GM18499 (cell line): Measurements from ENCODE around the gene GNAT1.
"Not testable (repeated sequence)": the region's sequence is repeated elsewhere in the genome, so short reads cannot be mapped to it uniquely, and the experiment has no call there.

Experiments
- ATAC-seq: cut with Tn5 transposase; IDR thresholded peaks from one replicate; pipeline ENCODE4 v1.9.1; 2021; ENCODE audit warnings: moderate number of reproducible peaks; ENCODE audit not compliant: insufficient read depth, unreplicated experiment

Gene GNAT1

DNA sequence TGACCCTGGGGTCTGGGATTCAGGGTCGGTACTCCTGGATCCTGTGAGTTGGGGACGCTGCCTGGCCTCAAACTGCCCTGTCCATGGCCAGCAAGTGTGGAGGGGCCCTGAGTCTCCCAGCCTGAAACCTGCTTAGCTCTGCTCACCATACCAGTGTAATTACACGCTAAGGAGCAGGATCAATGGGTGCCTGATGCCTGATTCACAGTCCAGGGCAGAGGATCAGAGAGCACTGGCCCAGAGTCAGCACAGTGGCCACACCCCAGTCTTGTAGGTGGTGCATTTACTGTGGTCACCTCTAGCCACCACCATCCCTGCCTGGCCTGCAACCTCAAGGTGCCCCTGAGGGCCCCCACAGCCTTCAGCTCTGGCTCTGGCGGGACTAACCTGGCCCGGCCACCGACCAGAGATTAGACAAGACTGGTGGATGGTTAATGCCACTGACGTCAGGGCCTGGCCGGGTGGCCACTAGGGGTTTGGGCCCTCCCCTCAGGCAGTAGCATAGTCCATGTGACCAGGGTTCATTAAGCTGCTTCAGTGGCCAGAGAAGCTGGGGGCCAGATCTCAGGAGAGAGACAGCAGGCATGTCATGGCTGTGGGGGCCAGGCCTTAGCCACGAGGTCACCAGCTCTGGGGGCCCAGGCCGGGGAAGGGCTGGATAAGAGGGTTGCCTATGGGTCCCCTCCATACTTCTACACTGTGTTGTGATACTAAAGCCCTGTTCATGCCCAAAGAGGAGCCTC is 10.3 kb downstream of the GNAT1 start:
- no peak for ATAC-seq

DNA sequence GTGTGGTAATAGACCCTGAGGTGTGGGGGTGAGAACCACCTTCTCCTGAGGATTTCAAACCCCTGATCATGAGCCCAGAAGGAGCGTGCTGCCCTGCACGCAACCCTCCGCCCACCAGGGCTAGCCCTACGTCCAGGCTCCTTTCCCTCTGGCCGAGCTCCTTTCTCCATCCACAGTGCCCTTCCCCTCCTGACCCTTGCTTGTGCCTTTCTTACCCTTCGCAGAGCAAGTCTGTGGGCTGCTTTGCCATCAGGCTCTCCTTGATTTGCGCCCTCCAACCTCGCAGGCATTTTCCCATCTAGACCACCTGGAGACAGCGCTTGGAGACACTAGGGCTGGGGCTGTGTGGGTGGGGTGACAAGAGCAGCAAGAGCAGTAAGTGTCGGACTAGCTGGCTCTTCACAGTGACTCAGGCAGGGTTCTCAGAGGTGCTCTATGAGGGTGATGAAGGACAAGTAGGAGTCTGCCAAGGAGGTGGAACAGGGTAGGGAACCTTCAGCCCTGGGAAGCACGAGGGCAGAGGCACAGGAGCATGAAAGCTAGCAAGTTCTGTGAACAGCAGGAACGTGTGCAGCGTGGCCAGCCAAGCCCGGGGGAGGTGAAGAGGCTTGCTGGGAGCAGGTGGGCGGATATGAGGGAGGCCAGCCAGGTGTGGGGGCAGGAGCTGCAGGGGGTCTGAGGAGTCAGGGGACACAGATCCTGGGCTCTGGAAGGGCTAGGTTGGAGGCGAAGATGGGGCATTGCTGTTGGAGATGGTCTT is 11.1 kb downstream of the GNAT1 start:
- ATAC-seq: no peak

DNA sequence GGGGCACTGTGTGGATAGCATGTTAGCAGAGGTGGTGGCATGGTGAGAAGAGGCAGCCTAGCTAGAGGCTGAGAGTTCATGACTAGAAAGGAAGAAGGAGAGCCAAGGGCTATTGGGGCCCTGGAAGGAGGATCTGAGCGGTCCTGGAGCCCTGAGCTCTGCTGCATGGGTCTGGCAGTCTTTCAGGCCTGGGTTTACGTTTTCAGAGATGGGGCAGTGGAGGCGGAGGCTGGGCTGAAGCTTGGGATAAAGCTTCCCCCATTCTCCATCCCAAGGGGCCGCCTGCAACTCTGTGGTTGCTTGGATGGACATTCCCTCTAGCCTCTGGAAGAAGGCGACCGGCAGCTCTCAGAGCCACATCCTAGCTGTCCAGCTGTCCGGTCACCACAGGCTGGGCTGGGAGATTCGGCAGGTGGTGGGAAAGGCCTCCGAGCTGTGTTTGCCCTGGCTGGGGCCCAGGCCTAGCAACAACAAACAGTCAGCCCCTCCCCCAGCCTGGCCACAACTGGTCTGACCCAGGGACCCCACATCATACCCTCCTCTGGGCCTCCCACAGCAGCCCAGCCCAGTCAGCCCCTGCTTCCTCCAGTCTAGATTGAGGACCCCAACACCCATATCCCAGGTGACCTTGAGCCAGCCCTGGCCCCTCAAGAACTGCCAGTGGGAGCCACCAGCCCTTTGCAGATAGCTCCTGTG is 11.9 kb downstream of the GNAT1 start:
- no peak for ATAC-seq

DNA sequence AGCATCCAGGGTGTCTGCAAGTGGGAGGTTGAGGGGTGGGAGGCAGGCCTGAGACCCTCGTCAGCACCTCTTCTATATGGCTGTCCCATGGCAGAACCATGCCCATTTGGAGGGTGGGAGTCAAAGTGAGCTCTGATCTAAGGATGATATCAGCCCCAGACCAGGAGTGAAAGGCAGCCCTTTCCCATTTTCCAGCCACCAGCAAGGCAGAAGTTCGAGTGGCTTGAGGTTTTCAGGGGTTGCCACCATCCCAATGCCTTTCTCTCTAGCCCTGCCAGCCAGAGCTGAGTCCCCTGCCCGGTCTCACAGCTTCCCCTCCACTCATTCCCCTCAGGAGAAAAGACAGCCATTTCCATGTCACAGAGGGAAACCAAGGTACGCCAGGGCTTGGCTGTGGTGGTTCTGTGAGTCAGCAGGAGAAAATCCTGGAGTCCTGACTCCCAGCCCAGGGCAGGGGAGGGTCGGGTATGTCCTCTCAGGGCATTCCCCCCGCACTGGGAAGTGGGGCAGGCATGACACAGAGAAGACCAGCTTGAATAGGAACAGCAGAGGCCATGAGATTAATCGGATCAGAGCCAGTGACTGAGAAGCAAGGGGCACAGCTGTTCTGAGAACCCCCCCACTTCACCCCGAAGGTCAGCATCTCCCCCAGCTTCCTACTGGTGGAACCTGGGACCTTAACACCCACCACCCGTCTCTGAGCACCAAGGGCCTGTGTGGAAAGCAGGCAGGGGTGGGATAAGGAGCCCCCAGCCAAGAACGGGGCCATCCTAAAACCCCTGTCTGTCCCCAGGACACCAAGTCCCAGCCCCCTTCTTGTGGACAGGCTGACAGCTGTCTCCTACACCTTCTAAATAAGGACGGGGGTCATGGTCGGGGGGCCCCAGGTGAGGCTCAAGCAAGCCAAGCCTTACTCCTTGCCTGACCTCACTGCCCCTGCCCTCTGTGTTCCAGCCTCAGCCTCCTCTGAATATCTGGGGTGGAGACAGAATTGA is 12.7 kb downstream of the GNAT1 start:
- no peak for ATAC-seq

DNA sequence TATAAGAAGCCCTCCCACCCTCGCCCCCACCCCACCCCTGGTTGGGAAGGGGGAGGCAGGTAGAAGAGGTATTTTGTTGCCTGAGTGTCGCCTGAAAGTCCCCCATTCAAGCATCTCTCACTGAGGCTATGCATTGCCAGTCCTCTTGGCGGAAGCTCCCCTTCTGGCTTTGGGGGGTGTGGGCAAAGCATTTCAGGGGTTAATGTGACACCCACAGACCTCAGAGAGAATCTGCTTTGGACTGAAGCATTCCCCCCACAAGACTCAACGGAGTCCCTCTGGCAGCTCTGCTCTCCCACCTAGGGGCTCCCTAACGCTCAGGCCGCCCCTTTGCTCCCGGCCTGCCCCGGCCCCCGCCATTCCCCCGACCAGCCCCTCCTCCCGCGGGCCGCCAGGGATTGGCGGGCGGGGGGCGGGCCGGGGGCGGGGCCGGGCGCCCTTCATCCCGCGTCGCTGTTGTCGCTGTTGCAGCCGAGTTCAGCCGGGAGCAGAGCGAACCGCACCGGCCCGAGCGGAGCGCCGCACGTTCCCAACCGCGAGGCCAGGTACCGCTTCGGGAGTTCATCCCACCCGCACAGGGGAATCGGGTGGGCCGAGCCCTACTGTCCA is 13.5 kb downstream of the GNAT1 start, which contains the start of gene SLC38A3:
Gene SLC38A3 (plus strand): TSS at position 468 of the 609 bp plus-strand sequence. CDS start 8,929 bp downstream, outside the sequence.
- no peak for ATAC-seq

DNA sequence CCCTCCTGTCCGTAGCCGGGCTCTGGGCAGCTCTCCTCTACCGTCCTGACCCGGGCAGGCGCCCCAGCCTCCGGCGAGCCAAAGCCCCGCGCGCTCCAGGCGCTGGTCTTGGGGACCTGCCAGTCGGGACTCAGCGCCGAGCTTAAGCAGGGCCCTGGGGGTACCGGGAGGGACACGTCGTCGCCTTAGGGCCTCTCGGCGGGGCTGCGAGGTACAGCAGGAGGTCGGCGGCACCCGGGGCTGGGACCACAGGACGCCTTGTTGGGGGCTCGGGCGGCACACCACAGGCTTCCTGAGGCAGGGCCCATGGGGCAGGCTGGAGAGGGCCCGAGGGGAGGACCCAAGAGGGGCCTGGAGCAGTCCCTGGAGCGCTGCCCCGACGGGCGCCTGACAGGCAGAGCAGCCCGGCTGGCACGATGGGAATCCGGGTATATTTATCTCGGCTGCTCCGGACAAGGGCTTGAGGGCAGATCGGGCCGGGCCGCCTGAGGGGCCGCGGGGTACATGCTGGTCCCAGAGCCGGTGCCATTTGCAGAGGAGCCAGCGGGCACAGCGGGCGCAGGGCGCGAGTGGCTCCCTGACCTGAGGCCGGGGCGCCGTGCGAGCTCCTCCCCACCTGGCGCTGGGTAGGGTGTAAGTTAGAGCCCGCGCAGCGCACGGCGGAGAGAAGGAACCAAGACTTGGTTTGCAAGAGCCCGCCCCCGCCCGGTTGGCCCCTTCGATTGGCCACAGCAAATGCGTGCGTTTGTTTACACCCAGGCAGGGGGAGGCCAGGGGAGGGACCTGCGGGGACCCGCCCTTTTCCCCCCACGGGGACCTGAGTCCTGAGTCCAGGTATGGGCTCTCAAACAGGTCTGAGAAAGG is 14.2 kb downstream of the GNAT1 start:
- no peak for ATAC-seq

DNA sequence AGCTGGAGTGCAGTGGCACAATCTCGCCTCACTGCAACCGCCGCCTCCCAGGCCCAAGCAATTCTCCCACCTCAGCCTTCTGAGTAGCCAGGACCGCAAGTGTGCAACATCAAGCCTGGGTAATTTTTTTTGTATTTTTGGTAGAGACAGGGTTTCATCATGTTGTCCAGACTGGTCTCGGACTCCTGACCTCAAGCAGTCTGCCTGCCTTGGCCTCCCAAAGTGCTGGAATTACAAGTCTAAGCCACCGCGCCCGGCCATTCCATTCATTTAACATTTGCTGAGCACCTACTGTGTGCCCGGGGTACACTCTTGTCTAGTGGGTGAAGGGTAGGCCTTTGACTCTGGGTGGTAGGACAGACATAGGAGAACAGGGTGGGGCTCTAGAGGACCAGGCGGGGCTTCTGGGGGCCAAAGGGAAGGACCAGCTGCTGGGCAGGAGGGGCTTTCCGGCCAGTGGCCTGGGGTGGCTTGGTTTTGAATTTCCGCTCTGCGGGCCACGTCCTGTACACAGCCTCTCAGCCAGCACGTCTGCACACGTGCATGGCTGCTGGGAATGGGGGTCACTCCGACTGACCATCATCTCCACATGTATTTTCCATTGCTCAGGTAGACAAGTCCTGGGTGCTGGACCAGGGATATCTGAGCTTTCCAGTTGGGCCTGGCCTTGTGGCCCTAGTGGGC is 16.1 kb downstream of the GNAT1 start:
- no peak for ATAC-seq

DNA sequence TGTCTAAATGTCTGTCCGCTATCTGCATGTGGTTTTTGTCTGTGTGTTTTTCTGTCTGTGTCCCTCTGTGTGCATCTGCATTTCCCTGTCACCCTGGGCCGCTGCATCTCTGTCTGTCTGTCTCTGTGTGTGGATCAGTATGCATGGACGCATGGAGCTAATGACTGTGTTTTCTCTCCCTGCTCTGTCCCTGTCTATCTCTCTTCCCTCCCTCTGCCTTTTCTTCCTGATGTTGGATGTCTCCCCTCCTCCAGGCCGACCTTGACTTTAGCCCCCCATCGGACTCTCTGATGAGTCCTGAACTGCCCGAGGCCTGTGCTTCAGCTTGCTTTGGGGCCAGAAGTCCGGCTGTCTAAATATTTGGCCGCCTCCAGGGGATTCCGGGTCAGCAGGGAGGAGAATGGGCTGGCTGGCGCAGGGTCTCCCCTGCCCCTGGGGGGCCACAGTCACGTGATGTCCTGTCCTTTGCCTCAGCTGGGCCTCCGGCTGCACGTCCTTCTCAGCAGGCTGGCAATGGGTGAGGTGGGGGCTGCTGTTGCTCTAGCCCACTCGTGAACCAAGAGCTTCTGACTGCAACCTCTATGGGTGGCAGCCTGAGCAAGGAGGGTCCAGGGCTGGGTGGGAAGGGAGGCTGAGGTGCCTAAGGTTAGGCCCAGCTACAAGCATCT is 17.4 kb downstream of the GNAT1 start:
- no peak for ATAC-seq

DNA sequence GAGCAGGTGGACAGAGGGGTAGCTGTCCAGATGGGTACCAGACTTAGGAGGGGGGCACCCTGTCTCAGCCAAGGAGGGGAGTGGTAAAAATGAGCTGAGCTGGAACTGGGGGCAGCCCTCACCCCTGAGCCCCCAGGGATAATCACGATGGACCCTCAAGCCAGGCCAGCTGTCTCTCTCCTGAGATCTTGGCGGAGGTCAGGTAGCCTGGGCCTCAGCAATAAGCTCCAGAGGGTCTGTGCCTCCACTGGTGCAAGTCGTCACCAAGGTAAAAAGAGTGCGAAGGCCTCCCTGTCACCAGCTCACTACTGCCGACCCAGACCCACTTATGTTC is 18.7 kb downstream of the GNAT1 start:
- no peak for ATAC-seq

DNA sequence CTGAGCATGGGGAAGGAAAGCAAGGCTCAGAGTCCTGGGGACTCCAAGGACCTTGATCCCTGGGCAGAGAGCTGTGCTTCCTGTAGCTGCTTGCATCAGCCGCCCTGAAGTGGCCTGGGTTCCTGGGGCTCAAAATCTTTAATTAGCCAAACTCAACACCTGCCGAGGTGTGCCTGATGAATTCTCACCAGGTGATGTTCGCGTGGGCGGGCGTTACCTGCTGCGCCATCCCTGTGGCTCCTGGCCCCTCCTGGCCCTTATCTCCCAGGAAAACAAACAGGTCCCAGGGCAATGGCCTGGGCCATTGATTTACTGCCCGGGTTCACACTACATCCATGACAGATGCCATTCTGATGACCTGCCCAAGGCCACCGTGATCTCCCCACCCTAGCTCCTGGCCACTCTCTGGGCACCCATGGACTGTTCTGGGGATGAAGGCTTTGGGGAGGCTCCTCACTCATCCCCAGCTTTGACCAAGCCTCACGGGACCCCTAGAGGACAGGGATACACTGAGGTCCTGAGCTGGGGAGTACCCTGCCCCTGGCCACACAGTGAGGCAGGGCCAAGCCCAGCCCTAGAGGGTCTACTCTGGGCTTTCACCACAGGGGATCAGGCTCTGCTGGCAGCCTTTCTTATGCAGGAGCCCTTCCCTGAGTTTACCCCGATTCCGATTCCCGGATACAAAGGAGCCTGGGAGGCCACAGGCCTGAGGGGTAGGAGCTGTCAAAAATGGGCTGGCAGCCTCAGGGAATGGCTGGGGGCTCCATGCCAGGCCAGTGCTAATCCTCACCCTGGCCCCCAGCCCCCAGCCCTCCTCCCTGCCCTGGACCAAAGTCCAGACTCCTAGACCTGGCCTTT is 19.3 kb downstream of the GNAT1 start:
- no peak for ATAC-seq

DNA sequence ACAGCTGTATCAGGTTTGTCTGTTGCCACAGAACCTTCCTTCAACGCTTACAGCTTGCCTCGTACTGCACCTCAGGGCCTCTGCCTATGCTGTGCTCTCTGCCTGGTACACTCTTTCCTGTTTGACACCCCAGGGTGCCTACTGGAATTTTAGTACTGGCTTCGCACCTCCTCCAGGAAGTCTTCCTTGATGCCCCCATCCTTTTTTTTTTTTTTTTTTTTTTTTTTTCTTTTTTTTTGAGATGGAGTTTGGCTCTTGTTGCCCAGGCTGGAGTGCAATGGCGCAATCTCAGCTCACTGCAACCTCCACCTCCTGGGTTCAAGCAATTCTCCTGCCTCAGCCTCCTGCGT is 19.9 kb downstream of the GNAT1 start:
- not testable (repeated sequence) for ATAC-seq

DNA sequence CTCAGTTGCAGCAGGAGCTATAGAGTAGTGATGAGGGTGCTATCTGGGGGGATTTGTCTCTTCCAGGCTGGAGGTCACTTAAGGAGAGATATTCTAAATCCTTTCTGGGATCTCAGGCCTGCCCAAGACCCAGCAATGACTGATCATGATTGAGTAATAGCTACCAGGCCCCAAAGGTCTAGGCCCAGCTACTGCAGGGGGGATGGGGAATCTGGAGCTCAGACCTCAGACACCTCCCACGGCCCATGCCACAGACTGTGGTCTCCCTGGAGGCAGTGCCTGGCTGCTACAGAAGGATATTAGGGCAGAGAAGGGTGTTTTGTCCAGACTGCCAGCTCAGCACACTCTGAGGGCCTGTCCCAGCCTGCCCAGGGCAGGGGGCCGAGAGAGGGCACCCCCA is 20.5 kb downstream of the GNAT1 start:
- no peak for ATAC-seq

DNA sequence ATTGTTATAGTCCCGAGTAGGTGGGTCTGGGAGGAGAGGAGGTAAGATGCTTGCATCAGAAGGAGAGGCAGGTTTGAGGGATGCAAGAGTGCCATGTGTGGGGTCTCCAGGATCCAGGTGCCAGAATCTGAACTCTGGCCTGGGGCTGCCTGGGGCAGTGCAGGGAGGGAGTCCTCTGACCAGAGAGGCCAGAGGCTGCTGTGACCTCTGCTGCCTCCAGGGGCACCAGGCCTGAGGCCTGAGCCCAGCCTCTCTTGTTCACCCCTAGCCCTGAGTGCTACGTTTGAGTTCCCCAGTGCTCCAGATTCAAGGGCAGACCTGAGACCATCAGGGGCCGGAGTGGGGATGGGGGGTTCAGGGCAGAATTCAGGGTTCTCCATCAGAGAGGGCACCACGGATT is 21.1 kb downstream of the GNAT1 start:
- no peak for ATAC-seq

DNA sequence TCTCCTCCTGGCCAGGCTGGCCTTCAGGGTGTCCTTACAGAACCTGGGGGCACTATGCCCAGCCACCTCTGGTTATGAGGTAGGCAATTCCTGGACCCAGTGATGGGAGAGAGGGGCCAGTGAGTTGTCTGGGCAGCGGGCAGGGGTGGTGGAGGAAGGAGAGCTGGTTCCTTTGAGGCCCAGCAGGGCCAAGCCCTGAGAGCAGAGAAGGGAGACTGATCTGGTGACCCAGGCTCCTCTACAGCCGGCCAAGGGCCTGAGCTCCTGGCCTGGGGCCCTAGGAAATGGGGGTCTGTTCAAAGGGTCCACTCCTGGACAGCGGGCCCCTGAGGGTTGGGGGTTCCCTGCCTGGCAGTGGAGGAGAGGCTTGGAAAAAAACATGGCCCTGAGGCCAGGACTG is 21.6 kb downstream of the GNAT1 start:
- no peak for ATAC-seq

DNA sequence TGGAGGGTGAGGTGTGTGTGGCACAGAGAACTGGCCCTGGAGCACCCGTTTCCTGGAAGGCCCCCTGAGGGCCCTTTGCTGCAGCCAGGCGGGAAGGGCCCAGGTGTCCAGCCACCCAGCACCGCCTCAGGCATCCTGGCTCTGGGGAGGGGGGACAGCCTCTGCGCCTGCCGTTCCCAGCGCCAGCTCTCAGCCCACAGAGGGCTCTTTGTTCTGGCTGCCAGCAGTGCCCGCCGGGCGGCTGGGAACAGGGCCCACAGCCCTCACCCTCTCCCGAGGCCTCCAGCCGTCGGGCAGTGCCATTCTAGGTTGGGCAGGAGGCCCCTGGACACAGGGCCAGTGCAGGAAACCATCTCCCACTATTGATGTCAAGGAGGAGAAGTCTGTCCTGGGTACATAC is 22.0 kb downstream of the GNAT1 start:
- no peak for ATAC-seq

DNA sequence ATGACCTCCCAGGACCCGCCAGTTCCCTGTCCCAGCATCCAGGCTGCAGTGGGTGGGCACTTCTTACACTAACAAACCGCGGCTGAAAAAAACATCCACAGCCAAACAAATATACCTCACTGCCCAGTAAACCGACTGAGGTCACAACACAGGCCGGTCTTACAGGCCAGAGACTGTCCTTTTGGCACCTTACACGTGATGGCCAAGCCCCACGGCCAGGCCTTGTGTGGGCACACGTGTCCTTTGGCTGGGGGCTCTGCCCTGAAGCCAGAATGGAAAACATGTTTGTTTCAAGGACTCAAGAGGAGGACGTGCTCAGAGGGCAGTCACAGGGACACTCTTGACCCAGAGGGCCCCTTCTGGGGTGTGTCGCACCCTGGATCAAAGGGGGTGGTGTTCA is 23.4 kb downstream of the GNAT1 start:
- ATAC-seq: no peak

DNA sequence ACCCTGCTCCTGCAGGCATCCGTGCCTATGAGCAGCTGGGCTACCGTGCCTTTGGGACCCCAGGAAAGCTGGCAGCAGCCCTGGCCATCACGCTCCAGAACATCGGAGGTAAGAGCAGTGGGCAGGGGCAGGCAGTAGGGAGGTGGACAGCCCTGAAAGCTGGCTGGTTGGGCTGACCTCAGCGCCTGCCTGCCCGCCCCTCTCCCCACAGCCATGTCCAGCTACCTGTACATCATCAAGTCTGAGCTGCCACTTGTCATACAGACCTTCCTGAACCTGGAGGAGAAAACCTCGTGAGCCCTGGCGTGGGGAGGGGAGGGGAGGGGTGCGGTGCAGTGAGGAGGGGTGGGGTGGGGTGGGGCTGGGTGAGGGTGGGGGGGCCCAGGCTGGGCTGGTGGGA is 24.1 kb downstream of the GNAT1 start:
- ATAC-seq: no peak
